Measurements from ENCODE around the gene SGPP2.
"Not testable (repeated sequence)": the region's sequence is repeated elsewhere in the genome, so short reads cannot be mapped to it uniquely, and the experiment has no call there.

Gene SGPP2

GRCh38 chr2:222427646-222428301 is 3.4 kb downstream of the SGPP2 start:
- peaks cover 9 to 37% (median 17%) of the 10 kb centered on the region in 4 experiments for H3K4me1 ChIP-seq (ENCODE audit: control extremely low read depth in 1 of 4, control insufficient read depth in 4 of 4, insufficient read depth in 4 of 4, low read length in 3 of 4)
- POLR2A ChIA-PET: no interaction called here
- CTCF ChIA-PET: no interaction called here
- peak in 2 of 3 donors; percentile 31 to 54 for DNase-seq
- no peak overlapping the region for H3K27ac ChIP-seq (ENCODE audit: insufficient read depth in 1 of 2, low read depth in 1 of 2, low read length in 2 of 2, poor library complexity in 1 of 2, severe bottlenecking in 2 of 2)
- no peaks in the 10 kb centered on the region for H3K36me3 ChIP-seq (ENCODE audit: control insufficient read depth in 4 of 4, insufficient read depth in 4 of 4, low read length in 3 of 4)
- no peak overlapping the region for H3K4me3 ChIP-seq (ENCODE audit: control insufficient read depth in 1 of 7, extremely low read depth in 1 of 7, insufficient read depth in 4 of 7, low read depth in 2 of 7, low read length in 6 of 7)
- WGBS (ENCODE audit: insufficient coverage): 69% methylated on average over 2 of the region's 3 CpGs
- peaks cover 8 to 44% (median 18%) of the 10 kb centered on the region in 5 experiments for H3K27me3 ChIP-seq (replicated peaks in 2 of 5; ENCODE audit: control insufficient read depth in 4 of 5, insufficient read depth in 5 of 5, low read length in 4 of 5)
- H3K9me3 ChIP-seq (ENCODE audit: control extremely low read depth in 1 of 5, control insufficient read depth in 4 of 5, insufficient read depth in 2 of 5, low read depth in 1 of 5, low read length in 4 of 5): peaks cover 0 to 2% (median 0%) of the 10 kb centered on the region in 5 experiments

- ChIA-PET POLR2A (no interaction called here), CTCF (no interaction called here)
These were observed 5.7 kb downstream of the SGPP2 start for GRCh38 chr2:222430071-222430470.

DNA sequence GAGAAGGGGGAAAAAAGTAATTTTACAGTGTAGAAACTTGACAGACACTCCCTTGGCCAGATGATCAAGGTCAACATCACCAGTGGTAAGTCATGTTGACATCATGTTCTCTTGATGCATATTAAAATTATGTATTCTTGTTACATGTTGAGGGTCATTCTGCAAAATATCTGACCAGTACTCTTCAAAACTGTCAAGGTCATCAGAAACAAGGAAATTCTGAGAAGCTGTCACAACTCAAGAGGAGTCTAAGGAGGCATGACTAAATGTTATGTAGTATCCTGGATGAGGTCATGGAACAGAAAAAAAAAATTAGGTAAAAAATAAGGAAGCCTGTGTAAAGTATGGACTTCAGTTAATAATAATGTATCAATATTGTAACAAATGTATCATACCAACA is 6.3 kb downstream of the SGPP2 start:
- ChIA-PET CTCF (no interaction called here), POLR2A (no interaction called here)
- Histone ChIP-seq H3K9me3 (ENCODE audit: control extremely low read depth in 1 of 5, control insufficient read depth in 4 of 5, insufficient read depth in 2 of 5, low read depth in 1 of 5, low read length in 4 of 5) (peaks cover 0 to 2% (median 0%) of the 10 kb centered on the region in 5 experiments), H3K4me3 (ENCODE audit: control insufficient read depth in 1 of 7, extremely low read depth in 1 of 7, insufficient read depth in 4 of 7, low read depth in 2 of 7, low read length in 6 of 7) (no peak overlapping the region), H3K27ac (ENCODE audit: insufficient read depth in 1 of 2, low read depth in 1 of 2, low read length in 2 of 2, poor library complexity in 1 of 2, severe bottlenecking in 2 of 2) (no peak overlapping the region), H3K27me3 (replicated peaks in 2 of 5; ENCODE audit: control insufficient read depth in 4 of 5, insufficient read depth in 5 of 5, low read length in 4 of 5) (peaks cover 1 to 15% (median 4%) of the 10 kb centered on the region in 5 experiments), H3K4me1 (ENCODE audit: control extremely low read depth in 1 of 4, control insufficient read depth in 4 of 4, insufficient read depth in 4 of 4, low read length in 3 of 4) (peaks cover 0 to 15% (median under 1%) of the 10 kb centered on the region in 4 experiments), H3K36me3 (ENCODE audit: control insufficient read depth in 4 of 4, insufficient read depth in 4 of 4, low read length in 3 of 4) (no peaks in the 10 kb centered on the region)
- no peak for DNase-seq

More at GRCh38 chr2:222430071-222430470, 5.7 kb downstream of the SGPP2 start:
- H3K4me3 ChIP-seq (ENCODE audit: control insufficient read depth in 1 of 7, extremely low read depth in 1 of 7, insufficient read depth in 4 of 7, low read depth in 2 of 7, low read length in 6 of 7): no peak overlapping the region
- peaks cover 0 to 21% (median 5%) of the 10 kb centered on the region in 4 experiments for H3K4me1 ChIP-seq (ENCODE audit: control extremely low read depth in 1 of 4, control insufficient read depth in 4 of 4, insufficient read depth in 4 of 4, low read length in 3 of 4)
- H3K36me3 ChIP-seq (ENCODE audit: control insufficient read depth in 4 of 4, insufficient read depth in 4 of 4, low read length in 3 of 4): no peaks in the 10 kb centered on the region
- DNase-seq: no peak
- whole genome bisulfite sequencing (ENCODE audit: insufficient coverage): 100% methylated on average over 2 of the region's 3 CpGs
- no peak overlapping the region for H3K27ac ChIP-seq (ENCODE audit: insufficient read depth in 1 of 2, low read depth in 1 of 2, low read length in 2 of 2, poor library complexity in 1 of 2, severe bottlenecking in 2 of 2)
- peaks cover 3 to 21% (median 5%) of the 10 kb centered on the region in 5 experiments for H3K27me3 ChIP-seq (replicated peaks in 2 of 5; ENCODE audit: control insufficient read depth in 4 of 5, insufficient read depth in 5 of 5, low read length in 4 of 5)
- H3K9me3 ChIP-seq (ENCODE audit: control extremely low read depth in 1 of 5, control insufficient read depth in 4 of 5, insufficient read depth in 2 of 5, low read depth in 1 of 5, low read length in 4 of 5): peaks cover 0 to 2% (median 0%) of the 10 kb centered on the region in 5 experiments

DNA sequence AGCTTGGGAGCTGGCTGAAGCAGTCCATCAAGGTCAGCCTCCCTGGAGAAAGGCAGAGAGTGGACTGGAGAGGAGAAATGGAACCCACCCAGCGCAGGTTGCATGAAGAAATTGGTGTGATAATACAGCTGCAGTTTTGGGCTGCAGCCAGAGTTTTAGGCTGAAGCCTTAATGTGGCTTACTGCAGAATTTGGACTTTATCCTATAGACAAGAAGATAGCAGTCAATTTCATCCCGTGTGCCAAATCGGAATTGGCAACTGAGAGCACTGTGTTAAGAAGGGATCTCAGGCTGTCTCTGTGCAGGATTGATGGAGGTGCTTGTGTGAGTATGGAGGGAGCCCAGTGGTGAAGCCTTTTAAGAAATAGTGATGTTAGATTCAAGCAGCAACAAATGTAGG is 7.5 kb downstream of the SGPP2 start:
- Histone ChIP-seq H3K27ac (ENCODE audit: insufficient read depth in 1 of 2, low read depth in 1 of 2, low read length in 2 of 2, poor library complexity in 1 of 2, severe bottlenecking in 2 of 2) (no peak overlapping the region), H3K9me3 (ENCODE audit: control extremely low read depth in 1 of 5, control insufficient read depth in 4 of 5, insufficient read depth in 2 of 5, low read depth in 1 of 5, low read length in 4 of 5) (peaks cover 0 to 2% (median 0%) of the 10 kb centered on the region in 5 experiments), H3K27me3 (replicated peaks in 2 of 5; ENCODE audit: control insufficient read depth in 4 of 5, insufficient read depth in 5 of 5, low read length in 4 of 5) (peaks cover 0 to 10% (median 4%) of the 10 kb centered on the region in 5 experiments), H3K4me1 (ENCODE audit: control extremely low read depth in 1 of 4, control insufficient read depth in 4 of 4, insufficient read depth in 4 of 4, low read length in 3 of 4) (peaks cover 0 to 5% (median 0%) of the 10 kb centered on the region in 4 experiments), H3K36me3 (ENCODE audit: control insufficient read depth in 4 of 4, insufficient read depth in 4 of 4, low read length in 3 of 4) (no peaks in the 10 kb centered on the region), H3K4me3 (ENCODE audit: control insufficient read depth in 1 of 7, extremely low read depth in 1 of 7, insufficient read depth in 4 of 7, low read depth in 2 of 7, low read length in 6 of 7) (no peak overlapping the region)
- DNase-seq: no peak
- ChIA-PET POLR2A (no interaction called here), CTCF (no interaction called here)
- 100% methylated on average over 3 of the region's 3 CpGs for WGBS (ENCODE audit: insufficient coverage)

DNA sequence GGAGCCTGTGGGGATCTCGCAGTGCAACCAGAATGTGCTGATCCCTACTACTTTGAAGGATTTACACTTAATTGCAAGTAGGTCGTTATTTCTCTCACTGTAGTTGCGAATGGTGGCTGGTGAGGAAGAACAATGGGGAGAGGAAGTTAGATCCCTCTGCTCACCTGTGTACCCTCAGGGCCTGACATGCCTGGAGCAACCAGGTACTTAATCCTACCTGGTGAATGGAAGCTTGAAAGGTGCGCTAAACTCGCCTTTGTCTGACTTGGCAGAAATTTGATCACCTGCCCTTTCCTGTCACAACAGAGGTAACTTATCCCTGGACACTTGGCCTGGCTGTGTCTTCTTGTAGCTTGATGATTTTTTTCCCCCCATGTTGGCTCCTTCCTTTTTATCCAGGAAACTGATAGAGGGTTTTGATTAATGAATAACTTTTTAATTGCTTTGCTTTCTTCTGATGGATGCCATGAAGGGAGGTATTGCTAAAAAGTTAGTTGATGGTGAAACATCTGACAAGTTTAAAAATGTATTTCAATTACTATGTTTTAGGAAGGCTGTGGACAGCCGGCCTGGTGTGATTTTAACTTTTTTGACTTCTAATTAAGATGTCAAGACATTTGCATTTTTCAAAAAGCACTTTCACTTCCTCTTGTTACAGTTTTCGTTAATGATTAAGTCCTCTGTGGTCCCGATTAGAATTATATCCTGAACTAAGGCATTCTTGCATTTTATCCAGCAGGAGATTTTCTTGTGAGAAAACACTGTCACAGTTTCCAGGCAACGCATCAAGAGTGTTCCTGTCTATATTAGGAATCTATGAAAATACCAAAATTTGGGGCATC is 9.2 kb downstream of the SGPP2 start:
- Histone ChIP-seq H3K36me3 (ENCODE audit: control insufficient read depth in 4 of 4, insufficient read depth in 4 of 4, low read length in 3 of 4) (no peaks in the 10 kb centered on the region), H3K27me3 (replicated peaks in 2 of 5; ENCODE audit: control insufficient read depth in 4 of 5, insufficient read depth in 5 of 5, low read length in 4 of 5) (peaks cover 0 to 6% (median 4%) of the 10 kb centered on the region in 5 experiments), H3K9me3 (ENCODE audit: control extremely low read depth in 1 of 5, control insufficient read depth in 4 of 5, insufficient read depth in 2 of 5, low read depth in 1 of 5, low read length in 4 of 5) (peaks cover 0 to 2% (median 0%) of the 10 kb centered on the region in 5 experiments), H3K4me3 (ENCODE audit: control insufficient read depth in 1 of 7, extremely low read depth in 1 of 7, insufficient read depth in 4 of 7, low read depth in 2 of 7, low read length in 6 of 7) (no peak overlapping the region), H3K27ac (ENCODE audit: insufficient read depth in 1 of 2, low read depth in 1 of 2, low read length in 2 of 2, poor library complexity in 1 of 2, severe bottlenecking in 2 of 2) (no peak overlapping the region), H3K4me1 (ENCODE audit: control extremely low read depth in 1 of 4, control insufficient read depth in 4 of 4, insufficient read depth in 4 of 4, low read length in 3 of 4) (no peaks in the 10 kb centered on the region)
- 85% methylated on average over 7 of the region's 9 CpGs for WGBS (ENCODE audit: insufficient coverage)
- ChIA-PET POLR2A (no interaction called here), CTCF (no interaction called here)
- DNase-seq: no peak

GRCh38 chr2:222434204-222434603 is 9.9 kb downstream of the SGPP2 start:
- POLR2A ChIA-PET: no interaction called here
- WGBS (ENCODE audit: insufficient coverage): no CpG with 5 or more reads among the region's 4 CpGs
- Histone ChIP-seq H3K4me3 (ENCODE audit: control insufficient read depth in 1 of 7, extremely low read depth in 1 of 7, insufficient read depth in 4 of 7, low read depth in 2 of 7, low read length in 6 of 7) (no peak overlapping the region), H3K9me3 (ENCODE audit: control extremely low read depth in 1 of 5, control insufficient read depth in 4 of 5, insufficient read depth in 2 of 5, low read depth in 1 of 5, low read length in 4 of 5) (peaks cover 0 to 2% (median 0%) of the 10 kb centered on the region in 5 experiments), H3K27me3 (replicated peaks in 2 of 5; ENCODE audit: control insufficient read depth in 4 of 5, insufficient read depth in 5 of 5, low read length in 4 of 5) (peaks cover 0 to 6% (median 2%) of the 10 kb centered on the region in 5 experiments), H3K4me1 (ENCODE audit: control extremely low read depth in 1 of 4, control insufficient read depth in 4 of 4, insufficient read depth in 4 of 4, low read length in 3 of 4) (no peaks in the 10 kb centered on the region), H3K36me3 (ENCODE audit: control insufficient read depth in 4 of 4, insufficient read depth in 4 of 4, low read length in 3 of 4) (no peaks in the 10 kb centered on the region), H3K27ac (ENCODE audit: insufficient read depth in 1 of 2, low read depth in 1 of 2, low read length in 2 of 2, poor library complexity in 1 of 2, severe bottlenecking in 2 of 2) (no peak overlapping the region)
- no peak for DNase-seq
- CTCF ChIA-PET: no interaction called here

- WGBS (ENCODE audit: insufficient coverage): 100% methylated on average over 2 of the region's 6 CpGs
- H3K36me3 ChIP-seq (ENCODE audit: control insufficient read depth in 4 of 4, insufficient read depth in 4 of 4, low read length in 3 of 4); CTCF ChIA-PET; H3K4me3 ChIP-seq (ENCODE audit: control insufficient read depth in 1 of 7, extremely low read depth in 1 of 7, insufficient read depth in 4 of 7, low read depth in 2 of 7, low read length in 6 of 7); H3K9me3 ChIP-seq (ENCODE audit: control extremely low read depth in 1 of 5, control insufficient read depth in 4 of 5, insufficient read depth in 2 of 5, low read depth in 1 of 5, low read length in 4 of 5); H3K27me3 ChIP-seq (replicated peaks in 2 of 5; ENCODE audit: control insufficient read depth in 4 of 5, insufficient read depth in 5 of 5, low read length in 4 of 5); POLR2A ChIA-PET; H3K27ac ChIP-seq (ENCODE audit: insufficient read depth in 1 of 2, low read depth in 1 of 2, low read length in 2 of 2, poor library complexity in 1 of 2, severe bottlenecking in 2 of 2); DNase-seq; H3K4me1 ChIP-seq (ENCODE audit: control extremely low read depth in 1 of 4, control insufficient read depth in 4 of 4, insufficient read depth in 4 of 4, low read length in 3 of 4): not testable (repeated sequence)
These were observed 11.2 kb downstream of the SGPP2 start for GRCh38 chr2:222435400-222436039.
